Anterior cingulate cortex (tissue), 58 donors: ENCODE measurements around the gene SULT4A1.

Experiments used
- DNase-seq, 58 donors: peaks; one replicate each; lab custom pipeline; 2025; lab: John Stamatoyannopoulos, UW

Gene SULT4A1

GRCh38 chr22:43867839-43868635 is 5.7 kb upstream of the SULT4A1 start:
- DNase-seq = peak in 5 of 58 donors; percentile 11 to 46 (median 19)

- no peak for DNase-seq
These were observed 529 bp upstream of the SULT4A1 start for GRCh38 chr22:43862882-43863202.

GRCh38 chr22:43861529-43861928 is 784 bp downstream of the SULT4A1 start:
- DNase-seq = peak in 8 of 58 donors; percentile 12 to 62 (median 24)

GRCh38 chr22:43860831-43861230 is 1.5 kb downstream of the SULT4A1 start:
- no peak for DNase-seq

GRCh38 chr22:43860126-43860525 is 2.2 kb downstream of the SULT4A1 start:
- DNase-seq = no peak

- no peak for DNase-seq
These were observed 2.7 kb downstream of the SULT4A1 start for GRCh38 chr22:43859621-43860020.

GRCh38 chr22:43859176-43859575 is 3.1 kb downstream of the SULT4A1 start:
- no peak for DNase-seq

DNA sequence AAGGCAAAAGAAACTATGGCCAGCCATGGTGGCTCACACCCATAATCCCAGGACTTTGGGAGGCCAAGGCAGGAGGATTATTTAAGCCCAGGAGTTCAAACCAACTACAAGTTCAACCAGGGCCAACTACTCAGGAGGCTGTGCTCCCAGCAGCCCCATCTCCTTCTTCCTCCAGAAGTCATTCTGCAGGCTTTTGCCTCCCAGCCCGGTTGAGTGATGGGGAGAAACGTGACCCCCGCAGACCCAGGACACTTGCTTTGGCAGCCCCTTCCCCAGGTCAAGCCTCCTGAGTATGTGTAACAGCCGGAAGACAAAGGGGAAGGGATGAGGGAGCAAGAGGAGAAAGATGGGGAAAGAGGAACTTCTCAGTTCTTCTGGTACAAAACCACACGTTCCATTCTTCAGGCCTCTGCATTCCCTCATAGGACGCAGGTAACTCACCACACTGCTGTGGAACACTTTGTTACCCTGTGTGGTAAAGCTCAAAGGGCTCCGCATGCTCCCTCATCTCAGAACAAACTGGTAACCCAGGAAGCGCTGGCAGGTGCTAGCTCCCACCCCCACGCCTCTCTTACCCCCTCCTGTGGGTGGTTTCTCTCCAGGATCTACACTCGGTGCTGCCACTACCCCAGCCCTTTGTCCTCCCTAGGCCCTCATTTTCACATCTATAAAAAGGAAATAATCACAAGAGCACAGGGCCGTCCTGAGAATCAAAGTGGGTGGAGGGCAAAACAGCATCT is 4.0 kb downstream of the SULT4A1 start:
- DNase-seq = no peak

GRCh38 chr22:43857367-43857766 is 4.9 kb downstream of the SULT4A1 start:
- DNase-seq = no peak

GRCh38 chr22:43855431-43855830 is 6.9 kb downstream of the SULT4A1 start:
- DNase-seq = no peak

DNA sequence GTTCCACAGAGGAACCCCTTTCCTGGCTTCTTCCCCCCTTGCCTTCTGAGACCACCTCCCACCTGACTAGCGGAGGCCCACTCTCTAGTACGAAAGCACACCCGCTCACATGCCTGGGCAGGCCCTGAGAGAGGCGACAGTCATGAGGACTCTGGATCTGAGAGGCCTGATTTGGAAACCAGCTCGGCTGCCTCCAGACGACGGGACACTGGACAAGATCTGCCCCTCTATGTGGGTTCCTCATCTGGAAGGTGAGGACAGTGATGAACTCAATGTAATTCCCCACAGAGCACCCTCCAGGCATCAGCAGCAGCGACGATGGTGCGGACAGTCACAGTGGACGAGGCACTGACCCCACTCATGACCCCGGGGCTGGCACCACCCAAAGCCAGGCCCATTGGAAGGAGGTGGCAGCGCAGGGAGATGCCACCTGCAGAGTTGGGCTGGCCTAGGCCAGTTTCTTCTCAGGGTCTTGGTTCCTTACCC is 7.5 kb downstream of the SULT4A1 start:
- no peak for DNase-seq

DNA sequence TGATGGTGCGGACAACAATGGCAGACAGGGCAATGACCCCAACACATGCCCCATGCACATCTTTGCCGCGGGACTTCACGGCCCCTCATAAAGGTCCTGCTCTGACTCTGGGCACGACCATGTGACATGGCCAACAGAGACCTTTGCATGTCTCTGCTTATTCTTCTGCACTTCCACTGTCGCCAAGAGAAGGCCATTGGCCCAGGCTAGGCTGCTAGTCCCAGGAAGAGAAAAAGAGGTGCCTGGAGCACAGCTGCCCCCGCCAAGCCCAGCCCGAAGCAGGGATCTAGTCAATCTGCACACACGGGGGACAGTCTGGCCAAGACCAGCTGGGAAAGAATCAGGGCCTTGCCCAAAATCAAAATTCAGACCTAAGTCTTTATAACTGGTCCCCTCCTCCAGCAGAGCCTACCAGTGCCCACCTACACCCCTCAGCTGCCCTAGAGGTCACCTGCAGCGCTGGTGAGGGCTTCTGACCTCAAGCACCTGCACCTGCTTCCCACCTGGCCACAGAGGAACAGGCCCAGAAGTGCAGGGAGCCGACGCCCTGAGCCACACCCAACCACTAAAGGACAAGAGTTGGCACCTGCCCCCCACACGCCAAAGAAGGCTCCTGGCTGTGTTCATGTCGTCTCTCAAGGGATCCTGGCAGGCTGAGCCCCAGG is 8.1 kb downstream of the SULT4A1 start:
- no peak for DNase-seq

DNA sequence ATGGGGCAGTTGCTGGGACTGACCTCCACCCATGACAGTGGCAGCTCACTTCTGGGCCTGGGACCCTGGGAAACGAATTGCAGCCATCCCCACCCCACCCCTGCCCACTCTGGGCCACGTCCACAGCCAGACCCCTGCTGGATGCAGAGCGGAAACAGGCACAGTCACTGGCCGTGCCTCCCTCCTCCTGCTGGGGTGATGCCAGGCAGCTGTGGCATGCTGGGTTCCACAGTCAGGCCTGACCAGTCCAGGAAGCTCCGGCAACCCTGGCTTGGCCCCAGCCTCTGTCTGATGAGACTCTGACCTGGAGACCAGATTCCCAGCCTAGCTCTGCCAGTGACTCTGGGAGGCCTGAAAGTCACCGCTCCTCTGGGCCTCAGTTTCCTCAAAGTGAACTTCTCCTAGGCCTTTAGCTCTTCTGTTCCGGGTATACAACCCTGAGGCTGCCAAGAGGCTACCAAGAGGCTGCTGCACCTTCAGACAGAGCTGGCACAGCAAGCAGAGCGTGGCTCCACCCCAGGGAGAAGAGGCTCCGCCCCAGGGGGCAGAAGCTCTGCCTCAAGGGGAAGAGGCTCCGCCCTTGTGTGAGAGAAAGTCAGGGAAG is 8.9 kb downstream of the SULT4A1 start:
- DNase-seq = no peak

- no peak for DNase-seq
These were observed 9.6 kb downstream of the SULT4A1 start for GRCh38 chr22:43852573-43853327.

DNA sequence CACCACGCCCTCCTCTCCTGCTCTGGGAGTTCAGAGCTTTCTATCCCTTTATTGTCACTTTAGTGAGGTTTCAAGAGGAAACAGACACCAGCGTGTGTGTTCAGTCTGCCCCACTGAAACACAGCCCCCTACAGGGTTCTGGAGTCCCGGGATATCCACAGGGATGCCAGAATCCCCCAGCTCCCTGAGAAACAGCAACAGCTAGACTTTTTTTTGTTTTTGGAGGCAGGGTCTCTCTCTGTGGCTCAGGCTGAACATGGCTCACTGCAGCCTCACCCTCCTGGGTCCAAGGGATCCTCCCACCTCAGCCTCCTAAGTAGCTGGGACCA is 10.4 kb downstream of the SULT4A1 start:
- no peak for DNase-seq

DNA sequence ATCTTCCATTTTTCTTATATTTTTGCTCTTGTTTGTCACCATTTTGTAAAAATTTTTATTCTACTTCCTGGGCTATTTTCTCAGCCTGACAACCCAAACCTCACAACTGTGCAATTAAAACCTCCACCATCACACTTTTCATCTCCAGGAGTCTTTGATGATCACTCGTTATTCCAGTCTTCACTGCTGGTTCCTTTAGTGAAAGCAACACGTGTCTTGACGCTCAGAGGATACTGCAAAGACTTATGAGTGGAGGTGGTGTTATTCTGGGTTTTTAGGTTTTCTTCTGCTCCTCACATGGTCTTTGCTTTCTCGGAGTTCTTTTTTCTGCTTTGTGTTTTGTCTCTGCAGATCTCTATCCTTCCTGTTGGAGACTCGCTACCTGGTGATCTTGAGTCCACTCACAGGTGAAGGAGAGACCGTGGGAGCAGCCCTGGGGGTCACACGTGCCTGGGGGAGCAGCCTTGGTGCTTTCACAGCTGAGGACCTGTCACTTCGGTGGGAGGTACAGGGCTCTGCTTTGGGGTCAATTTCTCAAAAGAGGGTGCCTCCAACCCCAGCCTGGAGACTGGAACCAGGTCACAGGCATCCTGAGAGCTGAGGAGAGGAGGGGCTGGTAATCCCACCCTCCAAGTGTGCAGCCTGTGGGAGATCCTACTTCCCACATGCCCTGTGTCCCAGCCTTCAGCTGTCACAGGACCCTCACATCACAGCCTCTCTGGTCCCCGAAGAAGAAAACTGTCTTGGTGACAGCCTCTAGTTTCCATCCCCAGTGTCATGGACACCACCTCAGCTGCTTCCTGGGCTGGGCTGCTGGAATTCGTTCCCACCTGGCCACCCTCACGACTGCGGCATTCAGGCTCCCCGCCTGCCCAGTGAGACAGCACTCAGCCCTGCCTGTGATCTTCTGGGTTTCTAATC is 11.0 kb downstream of the SULT4A1 start:
- peak in 2 of 58 donors; percentile 31 to 32 for DNase-seq

DNA sequence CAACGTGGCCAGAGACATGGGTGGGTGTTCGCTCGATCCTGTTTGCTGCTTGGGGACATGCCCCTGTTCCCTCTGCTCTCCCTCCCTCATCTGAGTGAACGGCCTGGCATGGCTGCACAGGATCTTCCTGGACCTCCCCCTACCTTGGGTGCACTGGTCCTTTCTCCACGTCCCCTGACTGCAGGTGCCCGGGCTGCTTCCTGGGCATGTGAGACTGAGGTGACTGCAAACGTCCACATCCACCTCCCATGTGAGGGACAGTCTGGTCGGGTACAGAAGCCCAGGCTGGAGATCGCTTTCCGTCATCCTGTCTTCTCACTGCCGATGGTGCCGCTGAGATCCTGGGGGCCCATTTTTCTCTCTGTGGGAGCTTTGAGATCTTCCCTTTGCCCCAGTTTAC is 11.8 kb downstream of the SULT4A1 start:
- DNase-seq = no peak

GRCh38 chr22:43849731-43850130 is 12.6 kb downstream of the SULT4A1 start:
- DNase-seq = no peak
